ENCODE data around the gene GAL3ST3.

The GAL3ST3 gene

DNA sequence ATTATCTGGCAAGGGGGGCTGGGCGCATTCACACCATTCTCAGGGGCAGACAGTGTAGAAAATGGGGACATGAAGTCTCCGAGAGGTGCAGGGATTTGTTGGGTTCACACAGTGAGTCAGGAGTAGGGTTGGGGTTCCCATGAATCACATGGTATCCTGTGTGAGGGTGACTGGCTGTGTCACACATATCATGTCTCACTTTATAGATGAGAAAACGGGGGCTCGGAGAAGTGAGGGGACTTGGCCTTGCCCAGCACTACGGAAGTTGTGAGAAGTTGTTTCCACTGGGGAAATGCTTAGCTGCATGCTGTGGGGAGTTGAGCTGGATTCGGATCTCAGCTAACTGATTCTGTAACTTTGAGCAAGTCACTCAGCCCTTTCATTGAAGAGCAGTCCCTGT is 4.2 kb downstream of the GAL3ST3 start:
- no peak overlapping the region for H3K4me3 ChIP-seq (ENCODE audit: low read length)
- peak; percentile 18 for DNase-seq (ENCODE audit: low read depth)
- TF ChIP-seq, protein P1, sequence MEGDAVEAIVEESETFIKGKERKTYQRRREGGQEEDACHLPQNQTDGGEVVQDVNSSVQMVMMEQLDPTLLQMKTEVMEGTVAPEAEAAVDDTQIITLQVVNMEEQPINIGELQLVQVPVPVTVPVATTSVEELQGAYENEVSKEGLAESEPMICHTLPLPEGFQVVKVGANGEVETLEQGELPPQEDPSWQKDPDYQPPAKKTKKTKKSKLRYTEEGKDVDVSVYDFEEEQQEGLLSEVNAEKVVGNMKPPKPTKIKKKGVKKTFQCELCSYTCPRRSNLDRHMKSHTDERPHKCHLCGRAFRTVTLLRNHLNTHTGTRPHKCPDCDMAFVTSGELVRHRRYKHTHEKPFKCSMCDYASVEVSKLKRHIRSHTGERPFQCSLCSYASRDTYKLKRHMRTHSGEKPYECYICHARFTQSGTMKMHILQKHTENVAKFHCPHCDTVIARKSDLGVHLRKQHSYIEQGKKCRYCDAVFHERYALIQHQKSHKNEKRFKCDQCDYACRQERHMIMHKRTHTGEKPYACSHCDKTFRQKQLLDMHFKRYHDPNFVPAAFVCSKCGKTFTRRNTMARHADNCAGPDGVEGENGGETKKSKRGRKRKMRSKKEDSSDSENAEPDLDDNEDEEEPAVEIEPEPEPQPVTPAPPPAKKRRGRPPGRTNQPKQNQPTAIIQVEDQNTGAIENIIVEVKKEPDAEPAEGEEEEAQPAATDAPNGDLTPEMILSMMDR (IDR thresholded peaks at IDR 0.05; ENCODE audit: insufficient read depth, low read depth, low read length, missing control alignments) = no peak

DNA sequence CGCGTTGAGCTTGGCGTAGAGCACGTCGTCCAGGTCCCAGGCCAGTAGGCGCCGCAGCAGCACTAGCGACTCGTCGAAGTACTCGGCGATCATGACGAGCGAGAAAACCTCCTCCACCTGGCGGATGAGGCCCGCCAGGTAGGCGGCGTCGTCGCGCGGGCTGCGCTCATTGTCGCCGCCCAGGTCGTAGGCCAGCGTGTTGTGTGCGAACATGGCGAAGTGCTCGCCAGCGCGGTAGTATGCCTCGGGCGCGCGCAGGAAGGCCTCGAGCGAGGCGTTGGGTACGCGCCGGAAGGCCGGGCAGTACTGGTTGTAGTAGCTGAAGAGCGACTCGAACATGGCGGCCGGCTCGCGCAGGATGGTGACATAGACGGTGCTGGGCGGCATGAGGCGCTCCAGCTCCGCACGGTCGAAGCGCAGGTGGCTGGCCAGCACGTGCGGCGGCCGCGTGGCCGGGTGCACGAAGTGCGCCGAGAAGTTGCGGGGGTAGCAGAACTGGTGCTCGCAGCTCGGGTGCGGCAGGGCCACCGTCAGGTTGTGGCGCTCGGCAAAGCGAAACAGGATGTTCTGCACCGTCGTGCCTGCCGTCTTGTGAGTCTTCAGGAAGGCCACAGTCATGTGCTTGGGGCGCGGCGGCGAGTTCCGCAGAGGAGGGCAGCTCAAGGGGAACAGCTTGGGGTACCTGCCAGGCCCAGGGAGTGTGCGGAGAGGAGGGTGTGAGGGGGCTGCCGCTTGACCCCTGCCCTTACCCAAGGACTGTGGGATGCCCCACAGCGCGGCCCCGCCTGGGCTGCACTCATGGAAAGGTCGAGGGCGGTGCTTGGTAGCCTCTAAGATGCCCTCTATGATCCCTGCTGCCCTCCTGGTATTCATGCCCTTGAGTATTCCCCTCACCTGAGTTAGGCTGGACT is 5.7 kb downstream of the GAL3ST3 start:
- no peak for DNase-seq (ENCODE audit: low read depth)
- no peak overlapping the region for H3K4me3 ChIP-seq (ENCODE audit: low read length)
- TF ChIP-seq, protein P1 (IDR thresholded peaks at IDR 0.05; ENCODE audit: insufficient read depth, low read depth, low read length, missing control alignments) = no peak

DNA sequence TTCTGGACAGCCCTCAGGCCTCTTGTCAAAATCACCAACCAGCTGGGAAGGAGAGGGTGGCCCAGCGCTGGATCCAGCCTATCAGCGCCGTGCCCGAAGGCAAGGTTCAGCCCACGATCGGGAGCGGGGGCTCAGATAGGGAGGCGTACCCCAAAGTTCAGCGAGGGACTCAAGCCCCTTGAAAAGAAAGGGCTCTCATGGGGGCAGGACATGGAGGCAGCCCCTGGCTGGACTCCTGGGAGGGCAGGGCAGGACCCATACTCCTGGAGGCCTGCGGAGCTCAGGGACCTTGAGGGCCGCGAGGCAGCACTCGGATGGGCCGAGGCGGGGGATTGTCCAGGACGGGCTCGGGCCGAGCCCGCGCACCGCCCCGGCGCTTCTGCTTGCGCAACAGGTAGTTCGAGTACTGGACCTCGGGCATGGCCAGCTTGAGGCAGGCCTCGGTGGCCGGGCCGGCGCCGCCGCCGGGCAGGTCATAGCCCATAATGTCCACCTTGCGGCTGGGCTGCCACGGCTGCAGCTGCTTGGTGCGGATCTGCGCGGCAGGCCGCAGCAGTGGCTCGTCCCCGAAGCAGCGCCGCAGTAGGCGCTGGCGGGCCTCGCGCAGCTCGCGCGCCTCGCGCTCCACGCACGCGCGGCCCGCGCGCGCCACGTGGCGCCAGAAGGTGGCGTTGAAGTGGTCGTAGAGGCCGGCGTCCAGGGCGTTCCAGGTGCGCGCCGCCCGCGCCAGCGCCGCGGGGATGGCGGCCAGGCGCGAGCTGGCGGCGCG is 6.5 kb downstream of the GAL3ST3 start:
- TF ChIP-seq, protein P1 (IDR thresholded peaks at IDR 0.05; ENCODE audit: insufficient read depth, low read depth, low read length, missing control alignments) = no peak
- no peak for DNase-seq (ENCODE audit: low read depth)

DNA sequence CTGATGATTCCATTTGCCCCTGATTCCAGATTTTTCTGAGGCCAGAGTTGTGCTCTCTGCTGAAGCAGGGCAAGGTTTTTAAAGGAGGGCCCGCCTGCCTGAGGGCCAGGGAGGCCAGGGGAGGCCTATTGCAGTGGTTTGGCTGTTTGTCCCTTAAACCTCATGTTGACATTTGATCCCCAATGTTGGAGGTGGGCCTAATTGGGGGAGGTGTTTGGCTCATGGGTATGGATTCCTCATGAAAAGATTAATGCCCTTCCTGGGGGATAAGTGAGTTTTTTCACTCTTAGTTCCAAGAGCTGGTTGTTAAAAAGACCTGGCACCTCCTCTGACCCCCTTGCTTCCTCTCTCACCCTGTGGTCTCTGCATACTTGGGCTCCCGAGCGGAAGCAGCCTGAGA is 9.2 kb downstream of the GAL3ST3 start:
- no peak overlapping the region for H3K4me3 ChIP-seq (ENCODE audit: low read length)
- TF ChIP-seq, protein P1 (IDR thresholded peaks at IDR 0.05; ENCODE audit: insufficient read depth, low read depth, low read length, missing control alignments) = no peak
- no peak for DNase-seq (ENCODE audit: low read depth)

More for the DNA sequence above, 6.5 kb downstream of the GAL3ST3 start:
- no peak overlapping the region for H3K4me3 ChIP-seq (ENCODE audit: low read length)

DNA sequence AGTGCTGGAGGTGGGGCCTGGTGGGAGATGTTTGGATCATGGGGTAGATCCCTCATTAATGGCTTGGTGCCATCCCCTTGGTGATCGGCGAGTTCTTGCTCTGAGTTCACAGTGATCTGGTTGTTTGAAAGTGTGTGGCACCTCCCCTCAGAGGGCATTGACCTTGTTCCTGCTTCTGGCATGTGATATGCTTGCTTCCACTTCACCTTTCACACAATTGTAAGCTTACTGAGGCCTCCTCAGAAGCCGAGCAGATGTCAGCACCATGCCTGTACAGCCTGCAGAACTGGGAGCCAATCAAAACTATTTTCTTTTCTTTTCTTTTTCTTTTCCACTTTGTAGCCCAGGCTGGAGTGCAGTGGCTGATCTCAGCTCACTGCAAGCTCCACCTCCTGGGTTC is 11.6 kb downstream of the GAL3ST3 start:
- TF ChIP-seq, protein P1 (IDR thresholded peaks at IDR 0.05; ENCODE audit: insufficient read depth, low read depth, low read length, missing control alignments) = no peak
- H3K4me3 ChIP-seq (ENCODE audit: low read length) = no peak overlapping the region
- no peak for DNase-seq (ENCODE audit: low read depth)

DNA sequence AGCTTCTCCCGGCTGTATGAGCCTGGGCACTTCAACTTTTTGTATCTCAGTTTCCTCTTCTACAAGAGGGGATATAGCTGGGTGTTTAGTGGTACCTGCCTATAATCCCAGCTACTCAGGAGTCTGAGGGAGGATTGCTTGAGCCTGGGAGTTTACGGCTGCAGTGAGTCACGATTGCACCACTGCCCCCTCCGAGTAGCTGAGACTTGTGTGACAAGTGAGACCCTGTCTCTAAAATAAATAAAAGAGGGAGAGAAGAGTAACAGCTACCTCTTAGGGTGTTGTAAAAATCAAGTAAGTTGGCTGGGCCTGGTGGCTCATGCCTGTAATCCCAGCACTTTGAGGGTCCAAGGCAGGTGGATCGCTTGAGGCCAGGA is 12.6 kb downstream of the GAL3ST3 start:
- no peak for DNase-seq (ENCODE audit: low read depth)
- H3K4me3 ChIP-seq (ENCODE audit: low read length) = no peak overlapping the region
- TF ChIP-seq, protein P1 (IDR thresholded peaks at IDR 0.05; ENCODE audit: insufficient read depth, low read depth, low read length, missing control alignments) = no peak
